Ascending aorta (tissue), 2 donors: Measurements from ENCODE around the gene TRPC6. TPM values are rescaled to one million over a fixed set of nuclear protein-coding genes. Genes with fewer than 3 reads are reported as not detected.

Source experiments
- DNase-seq, 2 donors: peaks; one replicate each; pipeline ENCODE4 v3.0.0-alpha.2; 2019; ENCODE audit warnings: low spot score in 2 of 2
- H3K27ac ChIP-seq, 2 donors: fragments of 200-600 bp; sonication (generic); one replicate each; pipeline ENCODE4 v1.5.1; 2016 to 2017; ENCODE audit warnings: mild to moderate bottlenecking in 1 of 2
- H3K27me3 ChIP-seq: fragments of 200-600 bp; sonication (generic); one replicate; pipeline ENCODE4 v1.5.1; 2017
- H3K36me3 ChIP-seq, 2 donors: fragments of 200-600 bp; sonication (generic); one replicate each; pipeline ENCODE4 v1.5.1; 2016
- H3K4me1 ChIP-seq, 2 donors: fragments of 200-600 bp; sonication (generic); one replicate each; pipeline ENCODE4 v1.5.1; 2016 to 2017; ENCODE audit warnings: mild to moderate bottlenecking in 1 of 2
- H3K4me3 ChIP-seq, 2 donors: fragments of 200-600 bp; sonication (generic); one replicate each; pipeline ENCODE4 v1.5.1; 2016 to 2017; ENCODE audit warnings: mild to moderate bottlenecking in 1 of 2
- H3K9me3 ChIP-seq, 2 donors: fragments of 200-600 bp; sonication (generic); one replicate each; pipeline ENCODE4 v1.5.1; 2016
- CTCF ChIP-seq, 3 experiments: fragments of 200-600 bp in 2 of 3; fragments of 450-650 bp in 1 of 3; sonication (generic) in 2 of 3; IDR thresholded peaks; one replicate each; pipeline ENCODE4 v1.5.1; 2016 to 2019; ENCODE audit warnings: antibody characterized with exemption in 3 of 3, mild to moderate bottlenecking in 1 of 3, moderate library complexity in 1 of 3
- intact Hi-C: fragments of 100-400 bp; cut with DNase I; formaldehyde crosslinking; loops from one replicate; pipeline ENCODE4 v1.15.1; 2023
- total RNA-seq: library from RNA; depleted of rRNA; stranded (reverse); fragments of >200 nt; gene quantifications from one replicate; pipeline ENCODE4 v1.1.0, GENCODE V29; 2016

The TRPC6 gene
- total RNA-seq, 1 donor from 2014 or later: 4.8 TPM

DNA sequence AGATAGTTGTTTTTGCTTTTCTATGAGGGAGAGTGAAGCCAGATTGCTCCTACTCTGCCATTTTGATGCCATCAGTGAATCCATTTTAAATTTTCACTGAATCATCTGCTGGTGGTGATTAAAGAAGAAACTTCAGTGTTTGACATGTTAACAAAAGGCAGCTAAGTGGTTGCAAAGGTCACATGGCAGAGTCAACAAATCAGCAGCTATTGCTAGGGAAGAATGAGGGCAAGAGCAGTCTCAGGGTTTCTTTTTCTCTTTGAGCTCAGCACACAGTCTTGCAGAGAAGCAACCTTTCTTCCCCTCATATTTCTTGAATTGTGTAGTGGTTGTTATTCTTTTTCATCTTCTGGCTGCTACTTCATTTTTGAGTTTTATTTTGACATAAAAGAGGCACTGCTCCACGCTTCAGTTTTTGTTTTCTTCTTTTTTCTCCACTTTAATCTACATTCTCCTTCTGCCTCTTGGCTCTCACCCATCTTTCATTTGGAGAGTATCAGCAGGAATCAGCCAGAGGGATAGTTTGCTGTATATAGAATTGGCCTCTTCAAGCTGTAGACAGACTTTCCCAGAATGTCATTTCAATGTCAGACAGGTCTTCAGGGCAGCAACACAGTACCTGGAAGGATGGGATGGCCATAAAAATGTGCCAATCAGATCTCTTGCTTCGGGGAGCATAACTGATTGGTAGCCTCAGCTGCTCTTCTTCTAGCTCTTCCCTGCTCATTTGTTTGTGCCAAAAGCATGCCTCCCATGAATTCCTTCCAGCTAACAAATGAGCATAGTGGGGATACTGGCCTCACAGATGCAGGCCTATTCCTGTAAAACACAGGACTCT is 153.9 kb downstream of the TRPC6 start:
- no peak overlapping the region for H3K4me3 ChIP-seq
- no peaks in the 10 kb centered on the region for H3K4me1 ChIP-seq
- no peaks in the 10 kb centered on the region for H3K36me3 ChIP-seq
- no peak for DNase-seq
- no peaks in the 10 kb centered on the region for H3K9me3 ChIP-seq
- no peak for TF ChIP-seq CTCF (IDR thresholded peaks at IDR 0.05)
- H3K27me3 ChIP-seq: no peaks in the 10 kb centered on the region
- intact Hi-C loops: no loop called here
- no peak overlapping the region for H3K27ac ChIP-seq

GRCh38 chr11:101428918-101429317 is 154.9 kb downstream of the TRPC6 start:
- Histone ChIP-seq H3K36me3 (no peaks in the 10 kb centered on the region), H3K9me3 (no peaks in the 10 kb centered on the region), H3K4me1 (no peaks in the 10 kb centered on the region), H3K4me3 (no peak overlapping the region), H3K27ac (no peak overlapping the region), H3K27me3 (no peaks in the 10 kb centered on the region)
- no peak for DNase-seq
- intact Hi-C loops: no loop called here
- no peak for TF ChIP-seq CTCF (IDR thresholded peaks at IDR 0.05)

DNA sequence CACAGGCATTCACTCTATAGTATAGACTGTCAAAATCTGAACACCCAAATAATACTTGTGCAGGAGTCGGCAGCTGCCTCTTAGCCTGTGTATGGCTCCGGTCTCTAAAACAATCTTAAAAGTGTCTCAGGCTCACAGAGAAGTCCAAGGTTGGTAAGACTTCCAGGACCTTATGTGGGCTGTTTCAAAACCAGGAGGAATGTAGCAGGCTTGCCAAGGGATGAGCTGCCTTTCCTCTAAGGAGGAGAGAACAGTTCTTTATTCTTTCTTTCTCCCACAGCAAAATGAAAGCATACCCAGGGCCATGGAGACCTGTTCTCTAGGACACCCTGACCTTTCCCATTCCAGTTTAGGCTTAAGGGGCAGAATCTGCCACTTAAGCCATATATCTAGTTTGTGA is 176.5 kb downstream of the TRPC6 start:
- no peak overlapping the region for H3K4me3 ChIP-seq
- H3K27me3 ChIP-seq: no peaks in the 10 kb centered on the region
- DNase-seq: no peak
- H3K27ac ChIP-seq: no peak overlapping the region
- H3K36me3 ChIP-seq: no peaks in the 10 kb centered on the region
- intact Hi-C loops: no loop called here
- no peaks in the 10 kb centered on the region for H3K9me3 ChIP-seq
- no peak for TF ChIP-seq CTCF (IDR thresholded peaks at IDR 0.05)
- no peaks in the 10 kb centered on the region for H3K4me1 ChIP-seq
